Measurements from ENCODE around the gene DOCK1. TPM values are rescaled to one million over a fixed set of nuclear protein-coding genes. Genes with fewer than 3 reads are reported as not detected.
A peak's percentile ranks its signal among the peaks of the same experiment; 100 is the strongest.
"Not testable (repeated sequence)": the region's sequence is repeated elsewhere in the genome, so short reads cannot be mapped to it uniquely, and the experiment has no call there.

DOCK1 gene
- total RNA-seq, 1 experiment from 2014 or later = 60.4 TPM

- Histone ChIP-seq H3K27ac (no peak overlapping the region), H3K27me3 (replicated peaks) (no peaks in the 10 kb centered on the region), H3K9me3 (replicated peaks) (no peaks in the 10 kb centered on the region), H3K4me3 (no peak overlapping the region), H3K36me3 (no peaks in the 10 kb centered on the region), H3K4me1 (replicated peaks) (peaks cover 14% of the 10 kb centered on the region)
- no peak for DNase-seq (ENCODE audit: low read depth in 1 of 2, low spot score in 2 of 2)
These were observed 394.9 kb downstream of the DOCK1 start for GRCh38 chr10:127299956-127300689.

- Histone ChIP-seq H3K4me1 (replicated peaks) (peaks cover 14% of the 10 kb centered on the region), H3K4me3 (no peak overlapping the region), H3K27me3 (replicated peaks) (no peaks in the 10 kb centered on the region), H3K36me3 (no peaks in the 10 kb centered on the region), H3K9me3 (replicated peaks) (no peaks in the 10 kb centered on the region), H3K27ac (no peak overlapping the region)
- DNase-seq (ENCODE audit: low read depth in 1 of 2, low spot score in 2 of 2) = no peak
These were observed 395.7 kb downstream of the DOCK1 start for GRCh38 chr10:127300868-127301321.

GRCh38 chr10:127302343-127302742 lies 397.1 kb downstream of the DOCK1 start:
- no peak overlapping the region for H3K4me3 ChIP-seq
- H3K4me1 ChIP-seq (replicated peaks) = peaks cover 14% of the 10 kb centered on the region
- H3K27ac ChIP-seq = no peak overlapping the region
- H3K36me3 ChIP-seq = no peaks in the 10 kb centered on the region
- no peaks in the 10 kb centered on the region for H3K9me3 ChIP-seq (replicated peaks)
- no peak for DNase-seq (ENCODE audit: low read depth in 1 of 2, low spot score in 2 of 2)
- H3K27me3 ChIP-seq (replicated peaks) = no peaks in the 10 kb centered on the region

GRCh38 chr10:127303105-127303504 lies 397.9 kb downstream of the DOCK1 start:
- peaks cover 14% of the 10 kb centered on the region for H3K4me1 ChIP-seq (replicated peaks)
- no peak for DNase-seq (ENCODE audit: low read depth in 1 of 2, low spot score in 2 of 2)
- no peaks in the 10 kb centered on the region for H3K36me3 ChIP-seq

GRCh38 chr10:127303746-127304145 lies 398.5 kb downstream of the DOCK1 start:
- Histone ChIP-seq H3K27ac (no peak overlapping the region), H3K36me3 (no peaks in the 10 kb centered on the region), H3K9me3 (replicated peaks) (no peaks in the 10 kb centered on the region), H3K27me3 (replicated peaks) (no peaks in the 10 kb centered on the region), H3K4me3 (no peak overlapping the region), H3K4me1 (replicated peaks) (peaks cover 14% of the 10 kb centered on the region)
- DNase-seq (ENCODE audit: low read depth in 1 of 2, low spot score in 2 of 2) = no peak

More at GRCh38 chr10:127303105-127303504, 397.9 kb downstream of the DOCK1 start:
- no peak overlapping the region for H3K4me3 ChIP-seq
- no peaks in the 10 kb centered on the region for H3K27me3 ChIP-seq (replicated peaks)
- no peaks in the 10 kb centered on the region for H3K9me3 ChIP-seq (replicated peaks)
- no peak overlapping the region for H3K27ac ChIP-seq

GRCh38 chr10:127306479-127306878 lies 401.3 kb downstream of the DOCK1 start:
- no peaks in the 10 kb centered on the region for H3K27me3 ChIP-seq (replicated peaks)
- DNase-seq (ENCODE audit: low read depth in 1 of 2, low spot score in 2 of 2) = no peak
- H3K36me3 ChIP-seq = no peaks in the 10 kb centered on the region
- H3K4me1 ChIP-seq (replicated peaks) = peaks cover 11% of the 10 kb centered on the region
- no peaks in the 10 kb centered on the region for H3K9me3 ChIP-seq (replicated peaks)
- no peak overlapping the region for H3K27ac ChIP-seq
- H3K4me3 ChIP-seq = no peak overlapping the region

- H3K4me3 ChIP-seq = no peak overlapping the region
- no peaks in the 10 kb centered on the region for H3K27me3 ChIP-seq (replicated peaks)
- no peaks in the 10 kb centered on the region for H3K9me3 ChIP-seq (replicated peaks)
- no peak for DNase-seq (ENCODE audit: low read depth in 1 of 2, low spot score in 2 of 2)
- H3K36me3 ChIP-seq = no peaks in the 10 kb centered on the region
- H3K27ac ChIP-seq = no peak overlapping the region
- H3K4me1 ChIP-seq (replicated peaks) = peaks cover 6% of the 10 kb centered on the region; the same call in 1 of the 2 replicates
These were observed 402.1 kb downstream of the DOCK1 start for GRCh38 chr10:127307338-127307737.

GRCh38 chr10:127308031-127308430 lies 402.8 kb downstream of the DOCK1 start:
- Histone ChIP-seq H3K27me3 (replicated peaks) (no peaks in the 10 kb centered on the region), H3K36me3 (no peaks in the 10 kb centered on the region), H3K9me3 (replicated peaks) (no peaks in the 10 kb centered on the region), H3K27ac (no peak overlapping the region), H3K4me3 (no peak overlapping the region), H3K4me1 (replicated peaks) (peaks cover 6% of the 10 kb centered on the region; the same call in 1 of the 2 replicates)
- no peak for DNase-seq (ENCODE audit: low read depth in 1 of 2, low spot score in 2 of 2)

GRCh38 chr10:127309619-127310018 lies 404.4 kb downstream of the DOCK1 start:
- H3K27ac ChIP-seq; H3K27me3 ChIP-seq (replicated peaks); H3K4me3 ChIP-seq; H3K9me3 ChIP-seq (replicated peaks); H3K4me1 ChIP-seq (replicated peaks); H3K36me3 ChIP-seq: not testable (repeated sequence)
- DNase-seq (ENCODE audit: low read depth in 1 of 2, low spot score in 2 of 2) = peak in 1 of 2 experiments; percentile 16

- H3K4me1 ChIP-seq (replicated peaks) = peaks cover 6% of the 10 kb centered on the region; the same call in 1 of the 2 replicates
- no peak overlapping the region for H3K27ac ChIP-seq
- no peaks in the 10 kb centered on the region for H3K36me3 ChIP-seq
- H3K9me3 ChIP-seq (replicated peaks) = no peaks in the 10 kb centered on the region
- H3K4me3 ChIP-seq = no peak overlapping the region
- H3K27me3 ChIP-seq (replicated peaks) = no peaks in the 10 kb centered on the region
- DNase-seq (ENCODE audit: low read depth in 1 of 2, low spot score in 2 of 2) = no peak
These were observed 405.2 kb downstream of the DOCK1 start for GRCh38 chr10:127310430-127310829.

GRCh38 chr10:127310923-127311322 lies 405.7 kb downstream of the DOCK1 start:
- Histone ChIP-seq H3K36me3 (no peaks in the 10 kb centered on the region), H3K27me3 (replicated peaks) (no peaks in the 10 kb centered on the region), H3K4me1 (replicated peaks) (peaks cover 6% of the 10 kb centered on the region; the same call in 1 of the 2 replicates), H3K9me3 (replicated peaks) (no peaks in the 10 kb centered on the region), H3K4me3 (no peak overlapping the region), H3K27ac (no peak overlapping the region)
- no peak for DNase-seq (ENCODE audit: low read depth in 1 of 2, low spot score in 2 of 2)

- Histone ChIP-seq H3K4me1 (replicated peaks) (peaks cover 6% of the 10 kb centered on the region; the same call in 1 of the 2 replicates), H3K27ac (no peak overlapping the region), H3K4me3 (no peak overlapping the region), H3K27me3 (replicated peaks) (no peaks in the 10 kb centered on the region; the same call in 1 of the 2 replicates), H3K36me3 (no peaks in the 10 kb centered on the region), H3K9me3 (replicated peaks) (no peaks in the 10 kb centered on the region)
- no peak for DNase-seq (ENCODE audit: low read depth in 1 of 2, low spot score in 2 of 2)
These were observed 408.9 kb downstream of the DOCK1 start for GRCh38 chr10:127313996-127314700.

- Histone ChIP-seq H3K27me3 (replicated peaks) (no peaks in the 10 kb centered on the region; the same call in 1 of the 2 replicates), H3K9me3 (replicated peaks) (no peaks in the 10 kb centered on the region)
- no peak for DNase-seq (ENCODE audit: low read depth in 1 of 2, low spot score in 2 of 2)
These were observed 409.6 kb downstream of the DOCK1 start for GRCh38 chr10:127314797-127315196.

GRCh38 chr10:127315888-127316287 lies 410.7 kb downstream of the DOCK1 start:
- DNase-seq (ENCODE audit: low read depth in 1 of 2, low spot score in 2 of 2) = no peak
- H3K9me3 ChIP-seq (replicated peaks) = no peaks in the 10 kb centered on the region
- H3K4me3 ChIP-seq = no peak overlapping the region
- no peaks in the 10 kb centered on the region; the same call in 1 of the 2 replicates for H3K27me3 ChIP-seq (replicated peaks)
- H3K4me1 ChIP-seq (replicated peaks) = no peaks in the 10 kb centered on the region
- H3K27ac ChIP-seq = no peak overlapping the region
- H3K36me3 ChIP-seq = no peaks in the 10 kb centered on the region

More at GRCh38 chr10:127314797-127315196, 409.6 kb downstream of the DOCK1 start:
- Histone ChIP-seq H3K4me1 (replicated peaks) (peaks cover under 1% of the 10 kb centered on the region; the same call in 1 of the 2 replicates), H3K27ac (no peak overlapping the region), H3K36me3 (no peaks in the 10 kb centered on the region), H3K4me3 (no peak overlapping the region)
